Neural progenitor cell (in vitro differentiated cells): ENCODE data around the gene SLC2A9. TPM values are rescaled to one million over a fixed set of nuclear protein-coding genes. Genes with fewer than 3 reads are reported as not detected.

ENCODE experiments used
- DNase-seq: peaks from one replicate; pipeline ENCODE4 v3.0.0-alpha.2; 2016; ENCODE audit warnings: low spot score
- H2AFZ ChIP-seq: fragments of 200-600 bp; sonication (generic); replicated peaks from 2 replicates; pipeline ENCODE4 v1.6.1; 2016; ENCODE audit warnings: antibody characterized with exemption
- H3F3A ChIP-seq: fragments of 200-600 bp; sonication (generic); 2 replicates; pipeline ENCODE4 v1.6.1; 2016; ENCODE audit warnings: antibody characterized with exemption, low read depth
- H3K27ac ChIP-seq: fragments of 200-600 bp; sonication (generic); 2 replicates; pipeline ENCODE4 v1.5.1; 2016; ENCODE audit warnings: mild to moderate bottlenecking
- H3K27me3 ChIP-seq: fragments of 200-600 bp; sonication (generic); 2 replicates; pipeline ENCODE4 v1.6.1; 2016; ENCODE audit warnings: mild to moderate bottlenecking, moderate library complexity
- H3K36me3 ChIP-seq: fragments of 200-600 bp; sonication (generic); 2 replicates; pipeline ENCODE4 v1.5.1; 2016
- H3K4me1 ChIP-seq: fragments of 200-600 bp; sonication (generic); 2 replicates; pipeline ENCODE4 v1.6.1; 2016; ENCODE audit warnings: mixed run types
- H3K4me2 ChIP-seq: fragments of 200-600 bp; sonication (generic); 2 replicates; pipeline ENCODE4 v1.6.1; 2016
- H3K4me3 ChIP-seq: fragments of 200-600 bp; sonication (generic); 2 replicates; pipeline ENCODE4 v1.5.1; 2016
- H3K79me2 ChIP-seq: fragments of 200-600 bp; sonication (generic); 2 replicates; pipeline ENCODE4 v1.6.1; 2016; ENCODE audit warnings: low read depth
- H3K9ac ChIP-seq: fragments of 200-600 bp; sonication (generic); 2 replicates; pipeline ENCODE4 v1.6.1; 2016
- H3K9me3 ChIP-seq: fragments of 200-600 bp; sonication (generic); 2 replicates; pipeline ENCODE4 v1.5.1; 2016; ENCODE audit warnings: low read depth
- H4K20me1 ChIP-seq: fragments of 200-600 bp; sonication (generic); 2 replicates; pipeline ENCODE4 v1.6.1; 2016; ENCODE audit warnings: low read depth
- H3K27ac Mint-ChIP-seq: 3 replicates; pipeline ENCODE4 v1.8.0; 2021; ENCODE audit warnings: mixed read lengths
- H3K27me3 Mint-ChIP-seq: 2 replicates; pipeline ENCODE4 v1.8.0; 2022; ENCODE audit warnings: low read depth, mild to moderate bottlenecking, inconsistent platforms, moderate library complexity, mixed read lengths; ENCODE audit not compliant: insufficient read depth
- H3K36me3 Mint-ChIP-seq: 3 replicates; pipeline ENCODE4 v1.8.0; 2021; ENCODE audit warnings: mixed read lengths
- H3K4me1 Mint-ChIP-seq: 3 replicates; pipeline ENCODE4 v1.8.0; 2021; ENCODE audit warnings: mixed read lengths
- H3K4me3 Mint-ChIP-seq: 3 replicates; pipeline ENCODE4 v1.8.0; 2021; ENCODE audit warnings: mild to moderate bottlenecking, moderate library complexity, mixed read lengths
- H3K9me3 Mint-ChIP-seq: 3 replicates; pipeline ENCODE4 v1.8.0; 2020; ENCODE audit warnings: mixed read lengths
- EZH2 ChIP-seq: fragments of 200-600 bp; sonication (generic); IDR thresholded peaks from 2 replicates; pipeline ENCODE4 v1.6.1; 2017; ENCODE audit warnings: antibody characterized with exemption, mild to moderate bottlenecking, moderate library complexity
- EZH2phosphoT487 ChIP-seq: fragments of 200-600 bp; sonication (generic); IDR thresholded peaks from 2 replicates; pipeline ENCODE4 v1.6.1; 2017; ENCODE audit warnings: antibody characterized with exemption
- total RNA-seq: library from RNA; depleted of rRNA; stranded (reverse); fragments of >200 nt; gene quantifications from 2 replicates; pipeline ENCODE4 v1.2.3, GENCODE V29; 2015; ENCODE audit warnings: low replicate concordance
- TF ChIP-seq, protein P1 (sequence below): fragments of 200-600 bp; sonication (generic); IDR thresholded peaks from 2 replicates; pipeline ENCODE4 v1.5.1; 2017; ENCODE audit warnings: antibody characterized with exemption, mild to moderate bottlenecking

Gene SLC2A9
- total RNA-seq, 1 donor from 2014 or later = not detected

DNA sequence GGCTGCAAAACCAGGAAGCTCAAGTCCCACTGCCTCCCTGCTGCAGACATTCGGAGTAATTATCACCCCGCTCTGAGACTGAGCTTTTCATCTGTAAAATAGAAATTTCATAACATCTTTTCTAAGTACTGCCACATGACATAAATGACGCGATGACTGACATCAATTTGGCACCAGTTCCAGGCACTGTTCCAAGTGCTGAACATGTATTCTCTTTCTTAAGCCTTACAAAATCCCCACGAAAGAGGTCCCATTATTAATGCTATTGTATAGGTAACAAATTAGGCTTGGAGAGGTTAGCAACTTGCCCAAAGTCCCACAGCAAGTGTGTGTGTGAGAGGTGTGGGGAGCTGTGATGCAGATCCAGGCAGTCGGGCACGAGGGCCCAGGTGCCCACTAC is 56.4 kb downstream of the SLC2A9 start:
- Histone ChIP-seq H4K20me1 (no peaks in the 10 kb centered on the region), H3K4me2 (no peak overlapping the region), H2AFZ (no peak overlapping the region), H3K9me3 (no peaks in the 10 kb centered on the region), H3K9ac (no peak overlapping the region), H3K4me3 (no peak overlapping the region), H3K27me3 (no peaks in the 10 kb centered on the region), H3K27ac (no peak overlapping the region), H3F3A (no peaks in the 10 kb centered on the region), H3K36me3 (no peaks in the 10 kb centered on the region), H3K79me2 (no peaks in the 10 kb centered on the region), H3K4me1 (no peaks in the 10 kb centered on the region)
- no peak overlapping the region for H3K27ac Mint-ChIP-seq
- H3K9me3 Mint-ChIP-seq = peaks cover 16% of the 10 kb centered on the region
- peaks cover 2% of the 10 kb centered on the region for H3K4me1 Mint-ChIP-seq
- H3K4me3 Mint-ChIP-seq = no peak overlapping the region
- TF ChIP-seq, protein P1, sequence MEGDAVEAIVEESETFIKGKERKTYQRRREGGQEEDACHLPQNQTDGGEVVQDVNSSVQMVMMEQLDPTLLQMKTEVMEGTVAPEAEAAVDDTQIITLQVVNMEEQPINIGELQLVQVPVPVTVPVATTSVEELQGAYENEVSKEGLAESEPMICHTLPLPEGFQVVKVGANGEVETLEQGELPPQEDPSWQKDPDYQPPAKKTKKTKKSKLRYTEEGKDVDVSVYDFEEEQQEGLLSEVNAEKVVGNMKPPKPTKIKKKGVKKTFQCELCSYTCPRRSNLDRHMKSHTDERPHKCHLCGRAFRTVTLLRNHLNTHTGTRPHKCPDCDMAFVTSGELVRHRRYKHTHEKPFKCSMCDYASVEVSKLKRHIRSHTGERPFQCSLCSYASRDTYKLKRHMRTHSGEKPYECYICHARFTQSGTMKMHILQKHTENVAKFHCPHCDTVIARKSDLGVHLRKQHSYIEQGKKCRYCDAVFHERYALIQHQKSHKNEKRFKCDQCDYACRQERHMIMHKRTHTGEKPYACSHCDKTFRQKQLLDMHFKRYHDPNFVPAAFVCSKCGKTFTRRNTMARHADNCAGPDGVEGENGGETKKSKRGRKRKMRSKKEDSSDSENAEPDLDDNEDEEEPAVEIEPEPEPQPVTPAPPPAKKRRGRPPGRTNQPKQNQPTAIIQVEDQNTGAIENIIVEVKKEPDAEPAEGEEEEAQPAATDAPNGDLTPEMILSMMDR = no peak
- H3K27me3 Mint-ChIP-seq = peaks cover 4% of the 10 kb centered on the region
- no peaks in the 10 kb centered on the region for H3K36me3 Mint-ChIP-seq
- DNase-seq = no peak

DNA sequence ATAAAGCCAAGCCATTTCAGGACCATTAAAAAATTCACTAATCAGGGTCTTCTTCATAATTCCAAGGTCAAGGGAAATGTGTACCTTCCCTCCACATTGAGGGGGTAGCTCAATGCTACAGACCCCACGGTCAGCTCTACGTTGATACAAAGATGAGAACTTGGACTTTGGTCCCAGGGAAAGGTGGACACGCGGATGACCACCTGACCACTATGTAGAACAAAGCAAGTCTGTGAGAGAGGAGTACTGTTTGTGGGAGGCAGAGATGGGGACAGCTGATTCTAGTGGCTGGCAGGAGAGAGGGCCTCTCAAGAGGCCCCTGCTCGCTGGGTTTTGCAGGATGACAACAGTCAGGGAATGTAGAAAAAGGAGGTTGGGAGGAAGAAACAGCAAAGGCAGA is 58.0 kb downstream of the SLC2A9 start:
- TF ChIP-seq, protein P1 = no peak
- TF ChIP-seq EZH2 = no peak
- no peak for TF ChIP-seq EZH2phosphoT487
- Mint-ChIP-seq H3K27ac (no peak overlapping the region), H3K4me1 (peaks cover 2% of the 10 kb centered on the region), H3K27me3 (peaks cover 4% of the 10 kb centered on the region), H3K9me3 (peaks cover 12% of the 10 kb centered on the region), H3K4me3 (no peak overlapping the region), H3K36me3 (no peaks in the 10 kb centered on the region)
- H3K4me1 ChIP-seq = no peaks in the 10 kb centered on the region
- no peaks in the 10 kb centered on the region for H4K20me1 ChIP-seq
- no peaks in the 10 kb centered on the region for H3F3A ChIP-seq
- DNase-seq = no peak
- H3K4me2 ChIP-seq = no peak overlapping the region
- no peaks in the 10 kb centered on the region for H3K79me2 ChIP-seq
- H3K27ac ChIP-seq = no peak overlapping the region
- no peaks in the 10 kb centered on the region for H3K36me3 ChIP-seq
- H3K9ac ChIP-seq = no peak overlapping the region
- H3K27me3 ChIP-seq = no peaks in the 10 kb centered on the region
- H2AFZ ChIP-seq = no peak overlapping the region
- H3K9me3 ChIP-seq = no peaks in the 10 kb centered on the region
- no peak overlapping the region for H3K4me3 ChIP-seq

- H3K36me3 Mint-ChIP-seq = no peaks in the 10 kb centered on the region
Measured at GRCh38 chr4:9962611-9963314, 58.5 kb downstream of the SLC2A9 start.

More at GRCh38 chr4:9962611-9963314, 58.5 kb downstream of the SLC2A9 start:
- H3K27me3 Mint-ChIP-seq = peaks cover 4% of the 10 kb centered on the region
- Histone ChIP-seq H3K4me3 (no peak overlapping the region), H3K27ac (no peak overlapping the region), H3K4me1 (no peaks in the 10 kb centered on the region), H3K36me3 (no peaks in the 10 kb centered on the region), H2AFZ (no peak overlapping the region), H3F3A (no peaks in the 10 kb centered on the region), H4K20me1 (no peaks in the 10 kb centered on the region), H3K79me2 (no peaks in the 10 kb centered on the region), H3K27me3 (no peaks in the 10 kb centered on the region), H3K9me3 (no peaks in the 10 kb centered on the region), H3K4me2 (no peak overlapping the region), H3K9ac (no peak overlapping the region)
- peaks cover 2% of the 10 kb centered on the region for H3K4me1 Mint-ChIP-seq
- no peak overlapping the region for H3K27ac Mint-ChIP-seq
- TF ChIP-seq, protein P1 = no peak
- TF ChIP-seq EZH2phosphoT487 (no peak), EZH2 (no peak)
- no peak overlapping the region for H3K4me3 Mint-ChIP-seq
- H3K9me3 Mint-ChIP-seq = peaks cover 12% of the 10 kb centered on the region
- DNase-seq = no peak
